GM23248 (cell line): Measurements from ENCODE around the gene JPH2.

Experiments used
- EZH2 ChIP-seq: fragments of 200-600 bp; sonication (generic); IDR thresholded peaks from 2 replicates; pipeline ENCODE4 v1.6.1; 2018; ENCODE audit warnings: antibody characterized with exemption, mild to moderate bottlenecking; ENCODE audit not compliant: insufficient read depth, poor library complexity, severe bottlenecking
- EZH2phosphoT487 ChIP-seq: fragments of 200-600 bp; sonication (generic); IDR thresholded peaks from 2 replicates; pipeline ENCODE4 v1.6.1; 2018; ENCODE audit warnings: antibody characterized with exemption, moderate library complexity, mild to moderate bottlenecking, low read depth; ENCODE audit not compliant: insufficient read depth

DNA sequence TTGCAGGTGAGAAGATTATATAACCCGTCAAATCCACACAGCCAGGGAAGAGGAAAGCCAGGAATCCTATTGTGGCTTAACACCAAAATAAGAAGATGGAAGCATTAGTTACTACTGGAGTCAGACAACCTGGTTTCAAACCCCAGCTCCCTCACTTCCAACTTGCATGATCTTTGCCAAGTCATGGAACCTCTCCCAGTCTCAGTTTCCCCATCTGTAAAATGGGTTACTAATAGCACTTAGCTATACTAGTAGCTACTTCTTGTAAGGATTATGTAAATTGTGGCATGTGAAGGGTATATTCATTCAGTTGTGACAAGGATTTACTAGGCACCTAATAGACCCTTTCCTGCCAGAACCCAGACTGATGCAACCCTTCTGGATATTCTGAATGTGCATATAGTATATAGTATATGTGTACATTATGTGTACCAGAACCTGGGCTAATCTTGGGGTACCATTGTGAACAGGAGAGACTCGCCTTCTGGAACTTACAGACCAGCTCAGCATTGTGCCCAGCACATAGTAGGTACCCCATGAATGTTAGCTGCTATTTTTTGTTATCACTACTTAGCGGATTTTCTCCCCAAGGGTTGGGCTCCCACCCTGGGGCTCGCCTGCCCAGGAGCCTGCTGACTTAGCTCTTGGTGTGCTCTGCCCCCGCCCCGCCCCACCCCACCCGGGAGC is 50.3 kb downstream of the JPH2 start:
- no peak for TF ChIP-seq EZH2
- TF ChIP-seq EZH2phosphoT487: no peak
